ENCODE results near the gene MSANTD1.

MSANTD1 gene

DNA sequence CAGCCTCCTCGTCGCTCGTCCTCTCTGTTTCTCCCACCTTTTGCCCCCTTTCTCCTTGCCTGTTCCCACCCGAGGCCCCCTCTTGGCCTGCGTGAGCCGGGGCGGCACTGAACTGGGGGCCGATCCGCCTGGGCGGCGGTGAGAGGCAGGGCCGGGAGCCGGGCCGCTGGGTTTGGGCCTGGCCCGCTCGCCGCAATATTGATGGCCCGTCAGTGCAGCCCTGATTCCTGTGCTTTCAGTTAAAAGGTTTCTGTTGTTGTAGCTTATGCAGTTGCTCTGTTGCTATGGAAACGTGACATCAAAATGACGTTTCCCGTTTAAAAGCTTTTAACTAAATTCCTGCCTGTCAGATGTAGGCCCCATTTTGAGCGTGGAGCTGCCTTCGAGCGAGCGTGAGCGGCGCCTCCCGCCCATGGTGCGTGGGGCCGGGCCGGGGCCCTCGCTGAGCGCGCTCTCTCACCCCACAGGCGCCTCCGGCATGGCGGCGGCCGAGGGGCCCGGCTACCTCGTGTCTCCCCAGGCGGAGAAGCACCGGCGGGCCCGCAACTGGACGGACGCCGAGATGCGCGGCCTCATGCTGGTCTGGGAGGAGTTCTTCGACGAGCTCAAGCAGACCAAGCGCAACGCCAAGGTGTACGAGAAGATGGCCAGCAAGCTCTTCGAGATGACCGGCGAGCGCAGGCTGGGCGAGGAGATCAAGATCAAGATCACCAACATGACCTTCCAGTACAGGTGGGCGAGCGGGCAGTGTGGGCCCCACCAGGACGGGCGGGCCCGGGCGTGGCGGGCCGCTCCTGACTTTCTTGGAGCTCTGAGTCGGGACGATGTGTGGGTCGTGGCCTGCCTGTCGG lies at the start of gene MSANTD1:
Gene MSANTD1 (plus strand): TSS at position 349 of the 851 bp plus-strand sequence. CDS start 64 bp downstream, at position 413.
- no peak for ATAC-seq
- TF ChIP-seq, protein P1, sequence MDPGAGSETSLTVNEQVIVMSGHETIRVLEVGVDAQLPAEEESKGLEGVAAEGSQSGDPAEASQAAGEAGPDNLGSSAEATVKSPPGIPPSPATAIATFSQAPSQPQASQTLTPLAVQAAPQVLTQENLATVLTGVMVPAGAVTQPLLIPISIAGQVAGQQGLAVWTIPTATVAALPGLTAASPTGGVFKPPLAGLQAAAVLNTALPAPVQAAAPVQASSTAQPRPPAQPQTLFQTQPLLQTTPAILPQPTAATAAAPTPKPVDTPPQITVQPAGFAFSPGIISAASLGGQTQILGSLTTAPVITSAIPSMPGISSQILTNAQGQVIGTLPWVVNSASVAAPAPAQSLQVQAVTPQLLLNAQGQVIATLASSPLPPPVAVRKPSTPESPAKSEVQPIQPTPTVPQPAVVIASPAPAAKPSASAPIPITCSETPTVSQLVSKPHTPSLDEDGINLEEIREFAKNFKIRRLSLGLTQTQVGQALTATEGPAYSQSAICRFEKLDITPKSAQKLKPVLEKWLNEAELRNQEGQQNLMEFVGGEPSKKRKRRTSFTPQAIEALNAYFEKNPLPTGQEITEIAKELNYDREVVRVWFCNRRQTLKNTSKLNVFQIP (CRISPR knock-in tag; IDR thresholded peaks at IDR 0.05; ENCODE audit: borderline replicate concordance, low read depth), result no peak
- TF ChIP-seq ARNTL (CRISPR knock-in tag; IDR thresholded peaks at IDR 0.05; ENCODE audit: borderline replicate concordance, low read depth), result no peak
- TF ChIP-seq OSR1 (CRISPR knock-in tag; IDR thresholded peaks at IDR 0.05), result no peak
- TF ChIP-seq ZFP3 (CRISPR knock-in tag; IDR thresholded peaks at IDR 0.05), result no peak
- TF ChIP-seq, protein P2, sequence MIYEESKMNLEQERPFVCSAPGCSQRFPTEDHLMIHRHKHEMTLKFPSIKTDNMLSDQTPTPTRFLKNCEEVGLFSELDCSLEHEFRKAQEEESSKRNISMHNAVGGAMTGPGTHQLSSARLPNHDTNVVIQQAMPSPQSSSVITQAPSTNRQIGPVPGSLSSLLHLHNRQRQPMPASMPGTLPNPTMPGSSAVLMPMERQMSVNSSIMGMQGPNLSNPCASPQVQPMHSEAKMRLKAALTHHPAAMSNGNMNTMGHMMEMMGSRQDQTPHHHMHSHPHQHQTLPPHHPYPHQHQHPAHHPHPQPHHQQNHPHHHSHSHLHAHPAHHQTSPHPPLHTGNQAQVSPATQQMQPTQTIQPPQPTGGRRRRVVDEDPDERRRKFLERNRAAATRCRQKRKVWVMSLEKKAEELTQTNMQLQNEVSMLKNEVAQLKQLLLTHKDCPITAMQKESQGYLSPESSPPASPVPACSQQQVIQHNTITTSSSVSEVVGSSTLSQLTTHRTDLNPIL (CRISPR knock-in tag; IDR thresholded peaks at IDR 0.05; ENCODE audit: low read depth), result no peak
- no peak for TF ChIP-seq ESRRG (CRISPR knock-in tag; IDR thresholded peaks at IDR 0.05)
- TF ChIP-seq, protein P3, sequence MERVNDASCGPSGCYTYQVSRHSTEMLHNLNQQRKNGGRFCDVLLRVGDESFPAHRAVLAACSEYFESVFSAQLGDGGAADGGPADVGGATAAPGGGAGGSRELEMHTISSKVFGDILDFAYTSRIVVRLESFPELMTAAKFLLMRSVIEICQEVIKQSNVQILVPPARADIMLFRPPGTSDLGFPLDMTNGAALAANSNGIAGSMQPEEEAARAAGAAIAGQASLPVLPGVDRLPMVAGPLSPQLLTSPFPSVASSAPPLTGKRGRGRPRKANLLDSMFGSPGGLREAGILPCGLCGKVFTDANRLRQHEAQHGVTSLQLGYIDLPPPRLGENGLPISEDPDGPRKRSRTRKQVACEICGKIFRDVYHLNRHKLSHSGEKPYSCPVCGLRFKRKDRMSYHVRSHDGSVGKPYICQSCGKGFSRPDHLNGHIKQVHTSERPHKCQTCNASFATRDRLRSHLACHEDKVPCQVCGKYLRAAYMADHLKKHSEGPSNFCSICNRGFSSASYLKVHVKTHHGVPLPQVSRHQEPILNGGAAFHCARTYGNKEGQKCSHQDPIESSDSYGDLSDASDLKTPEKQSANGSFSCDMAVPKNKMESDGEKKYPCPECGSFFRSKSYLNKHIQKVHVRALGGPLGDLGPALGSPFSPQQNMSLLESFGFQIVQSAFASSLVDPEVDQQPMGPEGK (CRISPR knock-in tag; IDR thresholded peaks at IDR 0.05; ENCODE audit: borderline replicate concordance), result no peak
- no peak for TF ChIP-seq TOX (CRISPR knock-in tag; IDR thresholded peaks at IDR 0.05; ENCODE audit: borderline replicate concordance)
- no peak for TF ChIP-seq GLIS3 (CRISPR knock-in tag; IDR thresholded peaks at IDR 0.05)
- no peak for TF ChIP-seq ZNF70 (CRISPR knock-in tag; IDR thresholded peaks at IDR 0.05)
- no peak for TF ChIP-seq RARB (CRISPR knock-in tag; IDR thresholded peaks at IDR 0.05)
- no peak for TF ChIP-seq ZNF8 (CRISPR knock-in tag; IDR thresholded peaks at IDR 0.05)
- no peak for TF ChIP-seq TCF4 (CRISPR knock-in tag; IDR thresholded peaks at IDR 0.05; ENCODE audit: borderline replicate concordance)
- TF ChIP-seq ZC3H10 (CRISPR knock-in tag; IDR thresholded peaks at IDR 0.05), result no peak
- TF ChIP-seq ISL1 (CRISPR knock-in tag; IDR thresholded peaks at IDR 0.05), result no peak
- no peak for TF ChIP-seq ZNF565 (CRISPR knock-in tag; conservative IDR thresholded peaks at IDR 0.05; ENCODE audit: low read depth)

DNA sequence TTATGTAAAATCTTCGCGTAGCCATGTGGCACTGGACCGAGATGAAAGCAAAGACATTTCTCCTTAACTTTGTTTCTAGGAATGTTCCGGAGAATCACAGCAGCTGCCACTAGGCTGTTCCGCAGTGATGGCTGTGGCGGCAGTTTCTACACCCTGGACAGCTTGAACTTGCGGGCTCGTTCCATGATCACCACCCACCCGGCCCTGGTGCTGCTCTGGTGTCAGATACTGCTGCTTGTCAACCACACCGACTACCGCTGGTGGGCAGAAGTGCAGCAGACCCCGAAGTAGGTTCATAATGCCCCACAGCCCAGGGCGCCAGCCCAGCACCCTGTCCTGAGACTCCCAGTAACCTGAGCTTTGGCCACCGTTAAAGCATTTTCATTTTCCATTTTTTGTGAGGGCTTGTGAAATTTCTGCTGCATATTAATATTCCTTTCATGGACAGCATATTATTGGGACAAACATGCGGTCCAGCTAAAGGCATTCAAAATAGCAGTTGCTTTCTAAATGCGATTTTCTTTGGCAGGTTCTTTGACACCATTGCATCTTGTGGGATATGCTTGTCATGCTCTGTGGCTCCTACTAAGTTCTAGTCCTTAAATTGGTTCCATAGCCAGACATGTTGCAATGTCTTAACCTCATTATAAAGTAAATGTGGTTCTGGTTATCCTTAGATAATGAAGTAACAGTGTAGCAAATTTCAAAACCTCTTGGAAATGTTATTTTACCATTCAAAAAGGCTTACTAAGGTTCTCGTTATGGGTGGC lies 49.1 kb upstream of the MSANTD1 start:
- ATAC-seq, result no peak

More for the DNA sequence above, 49.1 kb upstream of the MSANTD1 start:
- TF ChIP-seq ZFP3 (CRISPR knock-in tag; IDR thresholded peaks at IDR 0.05) (no peak), TCF4 (CRISPR knock-in tag; IDR thresholded peaks at IDR 0.05; ENCODE audit: borderline replicate concordance) (no peak), GLIS3 (CRISPR knock-in tag; IDR thresholded peaks at IDR 0.05) (no peak)
- TF ChIP-seq, protein P1 (CRISPR knock-in tag; IDR thresholded peaks at IDR 0.05; ENCODE audit: borderline replicate concordance, low read depth), result no peak
- TF ChIP-seq, protein P3 (CRISPR knock-in tag; IDR thresholded peaks at IDR 0.05; ENCODE audit: borderline replicate concordance), result no peak
- TF ChIP-seq, protein P4, sequence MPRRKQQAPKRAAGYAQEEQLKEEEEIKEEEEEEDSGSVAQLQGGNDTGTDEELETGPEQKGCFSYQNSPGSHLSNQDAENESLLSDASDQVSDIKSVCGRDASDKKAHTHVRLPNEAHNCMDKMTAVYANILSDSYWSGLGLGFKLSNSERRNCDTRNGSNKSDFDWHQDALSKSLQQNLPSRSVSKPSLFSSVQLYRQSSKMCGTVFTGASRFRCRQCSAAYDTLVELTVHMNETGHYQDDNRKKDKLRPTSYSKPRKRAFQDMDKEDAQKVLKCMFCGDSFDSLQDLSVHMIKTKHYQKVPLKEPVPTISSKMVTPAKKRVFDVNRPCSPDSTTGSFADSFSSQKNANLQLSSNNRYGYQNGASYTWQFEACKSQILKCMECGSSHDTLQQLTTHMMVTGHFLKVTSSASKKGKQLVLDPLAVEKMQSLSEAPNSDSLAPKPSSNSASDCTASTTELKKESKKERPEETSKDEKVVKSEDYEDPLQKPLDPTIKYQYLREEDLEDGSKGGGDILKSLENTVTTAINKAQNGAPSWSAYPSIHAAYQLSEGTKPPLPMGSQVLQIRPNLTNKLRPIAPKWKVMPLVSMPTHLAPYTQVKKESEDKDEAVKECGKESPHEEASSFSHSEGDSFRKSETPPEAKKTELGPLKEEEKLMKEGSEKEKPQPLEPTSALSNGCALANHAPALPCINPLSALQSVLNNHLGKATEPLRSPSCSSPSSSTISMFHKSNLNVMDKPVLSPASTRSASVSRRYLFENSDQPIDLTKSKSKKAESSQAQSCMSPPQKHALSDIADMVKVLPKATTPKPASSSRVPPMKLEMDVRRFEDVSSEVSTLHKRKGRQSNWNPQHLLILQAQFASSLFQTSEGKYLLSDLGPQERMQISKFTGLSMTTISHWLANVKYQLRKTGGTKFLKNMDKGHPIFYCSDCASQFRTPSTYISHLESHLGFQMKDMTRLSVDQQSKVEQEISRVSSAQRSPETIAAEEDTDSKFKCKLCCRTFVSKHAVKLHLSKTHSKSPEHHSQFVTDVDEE (CRISPR knock-in tag; IDR thresholded peaks at IDR 0.05), result no peak

All from SK-N-SH treated with all-trans-retinoic acid at 6 μM for 48 hours (cell line).